Measurements from ENCODE around the gene PHPT1. TPM values are rescaled to one million over a fixed set of nuclear protein-coding genes. Genes with fewer than 3 reads are reported as not detected.

The PHPT1 gene
- total RNA-seq, 1 experiment from 2014 or later = 161 TPM

- Histone ChIP-seq H3K4me1 (ENCODE audit: insufficient read depth, low read length) (0 out of 2 replicates have a peak, but pooled peaks cover 3% of the 10 kb centered on the region), H2BK15ac (ENCODE audit: low read depth, low read length) (no peak overlapping the region), H3K18ac (ENCODE audit: insufficient read length, low read depth, low read length) (no peak overlapping the region), H3K14ac (ENCODE audit: insufficient read depth, low read length) (no peak overlapping the region), H4K5ac (ENCODE audit: insufficient read length, low read depth, low read length) (no peak overlapping the region), H3K79me1 (ENCODE audit: insufficient read depth, low read depth, low read length, poor library complexity, severe bottlenecking) (peaks cover 2% of the 10 kb centered on the region), H2BK20ac (ENCODE audit: low read depth, low read length, poor library complexity, severe bottlenecking) (no peak overlapping the region), H2AFZ (ENCODE audit: low read length) (no peak overlapping the region), H2BK12ac (ENCODE audit: insufficient read length, low read depth, low read length) (no peak overlapping the region), H3K27ac (ENCODE audit: insufficient read length, low read depth, low read length) (no peak overlapping the region), H4K20me1 (ENCODE audit: control insufficient read depth, insufficient read depth, insufficient read length) (no peaks in the 10 kb centered on the region), H3K56ac (ENCODE audit: insufficient read length, low read depth, low read length) (no peak overlapping the region), H3K27me3 (ENCODE audit: insufficient read depth, low read length) (no peaks in the 10 kb centered on the region), H3T11ph (ENCODE audit: low read length) (no peak overlapping the region), H3K4me2 (ENCODE audit: insufficient read depth, insufficient read length, low read length) (no peak overlapping the region), H2AK5ac (ENCODE audit: insufficient read length, low read length) (no peak overlapping the region), H3K23ac (ENCODE audit: insufficient read length, low read depth, low read length) (no peak overlapping the region), H3K9ac (ENCODE audit: extremely low read depth, insufficient read length, low read length) (no peak overlapping the region), H3K79me2 (ENCODE audit: insufficient read depth, low read length) (peaks cover 2% of the 10 kb centered on the region; the same call in 1 of the 2 replicates), H3K9me3 (ENCODE audit: control insufficient read depth, low read depth, low read length) (no peaks in the 10 kb centered on the region), H2BK5ac (ENCODE audit: insufficient read length, low read length) (no peak overlapping the region), H3K4ac (ENCODE audit: low read depth, low read length) (no peak overlapping the region), H3K23me2 (ENCODE audit: insufficient read length, low read depth, low read length, poor library complexity, severe bottlenecking) (peaks cover 3% of the 10 kb centered on the region), H4K8ac (replicated peaks; ENCODE audit: insufficient read length, low read depth, low read length) (no peak overlapping the region), H4K91ac (ENCODE audit: insufficient read length, low read depth, low read length) (no peak overlapping the region), H2BK120ac (ENCODE audit: low read depth, low read length, poor library complexity, severe bottlenecking) (no peak overlapping the region)
- peak overlapping the region in 1 of 3 experiments; percentile 86; a peak in 1 of 7 replicates for H3K27ac Mint-ChIP-seq
- H3K9me3 Mint-ChIP-seq = no peaks in the 10 kb centered on the region
- peaks cover 5 to 6% of the 10 kb centered on the region in 2 experiments for H3K4me1 Mint-ChIP-seq
- no peak for TF ChIP-seq CTCF (conservative IDR thresholded peaks at IDR 0.05)
- no peak overlapping the region for H3K4me3 Mint-ChIP-seq
- H3K36me3 Mint-ChIP-seq (ENCODE audit: insufficient read depth in 1 of 3, low read depth in 3 of 3) = peaks cover 13 to 45% (median 37%) of the 10 kb centered on the region in 3 experiments
- no peaks in the 10 kb centered on the region; the same call in none of the 2 replicates for H3K27me3 Mint-ChIP-seq (ENCODE audit: low read depth)
- no CpG with 5 or more reads among the region's 9 CpGs for WGBS (ENCODE audit: extremely low coverage, insufficient read length, low lambda C conversion rate)
- no peak for DNase-seq
Observed at GRCh38 chr9:136860529-136860928, 11.3 kb downstream of the PHPT1 start.
